ENCODE data around the gene INHA.

Gene INHA

GRCh38 chr2:219536967-219537366 lies 35.1 kb upstream of the INHA start:
- H3K4me3 ChIP-seq (ENCODE audit: low read length): no peak overlapping the region
- no peak for TF ChIP-seq ZNF274 (IDR thresholded peaks at IDR 0.05; ENCODE audit: low read depth, low read length)

- H3K4me3 ChIP-seq (ENCODE audit: low read length): no peak overlapping the region
Observed at GRCh38 chr2:219537657-219538488, 34.2 kb upstream of the INHA start.

GRCh38 chr2:219538504-219538951 lies 33.6 kb upstream of the INHA start:
- no peak for TF ChIP-seq ZNF274 (IDR thresholded peaks at IDR 0.05; ENCODE audit: low read depth, low read length)
- no peak overlapping the region for H3K4me3 ChIP-seq (ENCODE audit: low read length)

More at GRCh38 chr2:219537657-219538488, 34.2 kb upstream of the INHA start:
- TF ChIP-seq ZNF274 (IDR thresholded peaks at IDR 0.05; ENCODE audit: low read depth, low read length): no peak

GRCh38 chr2:219538956-219539788 lies 32.9 kb upstream of the INHA start:
- no peak overlapping the region for H3K4me3 ChIP-seq (ENCODE audit: low read length)
- TF ChIP-seq ZNF274 (IDR thresholded peaks at IDR 0.05; ENCODE audit: low read depth, low read length): no peak

- TF ChIP-seq ZNF274 (IDR thresholded peaks at IDR 0.05; ENCODE audit: low read depth, low read length): no peak
- no peak overlapping the region for H3K4me3 ChIP-seq (ENCODE audit: low read length)
Observed at GRCh38 chr2:219539926-219540678, 32.0 kb upstream of the INHA start.

- no peak for TF ChIP-seq ZNF274 (IDR thresholded peaks at IDR 0.05; ENCODE audit: low read depth, low read length)
Observed at GRCh38 chr2:219540784-219541504, 31.2 kb upstream of the INHA start.

GRCh38 chr2:219541611-219542180 lies 30.4 kb upstream of the INHA start:
- no peak for TF ChIP-seq ZNF274 (IDR thresholded peaks at IDR 0.05; ENCODE audit: low read depth, low read length)
- H3K4me3 ChIP-seq (ENCODE audit: low read length): peak overlapping the region; percentile 1; the same call in 1 of the 2 replicates

More at GRCh38 chr2:219540784-219541504, 31.2 kb upstream of the INHA start:
- no peak overlapping the region for H3K4me3 ChIP-seq (ENCODE audit: low read length)

- H3K4me3 ChIP-seq (ENCODE audit: low read length): peak overlapping the region; percentile 67
Observed at GRCh38 chr2:219542931-219543595, 29.0 kb upstream of the INHA start.

GRCh38 chr2:219543596-219544358 lies 28.3 kb upstream of the INHA start, which contains the start of the genes CHPF and TMEM198:
Gene CHPF, minus strand, starts transcription at chr2:219543809. Its CDS starts 271 bp downstream, at chr2:219543538.
Gene TMEM198, plus strand, starts transcription at chr2:219544028. Its CDS starts 700 bp downstream, at chr2:219544728.
- peak within 1 kb of the TSS; percentile 67 for H3K4me3 ChIP-seq (ENCODE audit: low read length)
- TF ChIP-seq ZNF274 (IDR thresholded peaks at IDR 0.05; ENCODE audit: low read depth, low read length): no peak

More at GRCh38 chr2:219542931-219543595, 29.0 kb upstream of the INHA start:
- no peak for TF ChIP-seq ZNF274 (IDR thresholded peaks at IDR 0.05; ENCODE audit: low read depth, low read length)

GRCh38 chr2:219544567-219544966 lies 27.5 kb upstream of the INHA start:
- no peak for TF ChIP-seq ZNF274 (IDR thresholded peaks at IDR 0.05; ENCODE audit: low read depth, low read length)
- no peak overlapping the region; the same call in 1 of the 2 replicates for H3K4me3 ChIP-seq (ENCODE audit: low read length)

GRCh38 chr2:219545295-219545942 lies 26.7 kb upstream of the INHA start:
- H3K4me3 ChIP-seq (ENCODE audit: low read length): no peak overlapping the region

More at GRCh38 chr2:219545295-219545942, 26.7 kb upstream of the INHA start:
- no peak for TF ChIP-seq ZNF274 (IDR thresholded peaks at IDR 0.05; ENCODE audit: low read depth, low read length)

All from GM08714 (cell line).